ENCODE measurements around the gene BAIAP2.
A peak's percentile ranks its signal among the peaks of the same experiment; 100 is the strongest.

The BAIAP2 gene

GRCh38 chr17:81116704-81117103 is 81.8 kb downstream of the BAIAP2 start:
- no peak overlapping the region for H3K27ac ChIP-seq
- H3K36me3 ChIP-seq, result no peaks in the 10 kb centered on the region
- no peaks in the 10 kb centered on the region for H3K9me3 ChIP-seq
- no peak overlapping the region for H3K4me3 ChIP-seq
- H4K20me1 ChIP-seq, result peaks cover 43% of the 10 kb centered on the region
- peaks cover 65% of the 10 kb centered on the region for H3K27me3 ChIP-seq
- H3K9ac ChIP-seq, result no peak overlapping the region
- no peak for TF ChIP-seq Cebpa-rat (IDR thresholded peaks at IDR 0.05)
- peak overlapping the region; percentile 79 for H3K4me2 ChIP-seq
- peaks cover 57% of the 10 kb centered on the region for H3K4me1 ChIP-seq

- Histone ChIP-seq H3K27ac (no peak overlapping the region), H3K4me2 (peak overlapping the region; percentile 79; the same call in 1 of the 2 replicates), H3K27me3 (peaks cover 56% of the 10 kb centered on the region), H3K4me3 (no peak overlapping the region), H3K9me3 (no peaks in the 10 kb centered on the region), H4K20me1 (peaks cover 34% of the 10 kb centered on the region), H3K9ac (no peak overlapping the region), H3K36me3 (no peaks in the 10 kb centered on the region), H3K4me1 (peaks cover 57% of the 10 kb centered on the region)
- TF ChIP-seq Cebpa-rat (IDR thresholded peaks at IDR 0.05), result no peak
Observed at GRCh38 chr17:81117672-81118198, 82.8 kb downstream of the BAIAP2 start.

GRCh38 chr17:81118308-81119221 is 83.6 kb downstream of the BAIAP2 start:
- peaks cover 57% of the 10 kb centered on the region for H3K4me1 ChIP-seq
- H3K27ac ChIP-seq, result no peak overlapping the region
- TF ChIP-seq Cebpa-rat (IDR thresholded peaks at IDR 0.05), result no peak
- peaks cover 52% of the 10 kb centered on the region for H3K27me3 ChIP-seq
- H3K4me3 ChIP-seq, result no peak overlapping the region
- peak overlapping the region; percentile 79; the same call in 1 of the 2 replicates for H3K4me2 ChIP-seq
- no peaks in the 10 kb centered on the region for H3K36me3 ChIP-seq
- H3K9ac ChIP-seq, result no peak overlapping the region
- H4K20me1 ChIP-seq, result peaks cover 34% of the 10 kb centered on the region
- no peaks in the 10 kb centered on the region for H3K9me3 ChIP-seq

GRCh38 chr17:81119223-81120148 is 84.5 kb downstream of the BAIAP2 start:
- Histone ChIP-seq H3K9me3 (no peaks in the 10 kb centered on the region), H3K4me2 (peak overlapping the region; percentile 79; the same call in 1 of the 2 replicates), H3K36me3 (no peaks in the 10 kb centered on the region), H3K4me3 (no peak overlapping the region), H3K4me1 (peaks cover 50% of the 10 kb centered on the region), H3K27me3 (peaks cover 49% of the 10 kb centered on the region), H3K27ac (no peak overlapping the region), H3K9ac (no peak overlapping the region), H4K20me1 (peaks cover 26% of the 10 kb centered on the region)
- TF ChIP-seq Cebpa-rat (IDR thresholded peaks at IDR 0.05), result no peak

GRCh38 chr17:81120149-81120484 is 85.2 kb downstream of the BAIAP2 start:
- H3K9me3 ChIP-seq, result no peaks in the 10 kb centered on the region
- no peak overlapping the region for H3K27ac ChIP-seq
- H3K9ac ChIP-seq, result no peak overlapping the region
- no peak overlapping the region for H3K4me2 ChIP-seq
- peaks cover 43% of the 10 kb centered on the region for H3K27me3 ChIP-seq
- H4K20me1 ChIP-seq, result peaks cover 19% of the 10 kb centered on the region
- no peaks in the 10 kb centered on the region for H3K36me3 ChIP-seq
- H3K4me1 ChIP-seq, result peaks cover 44% of the 10 kb centered on the region
- no peak overlapping the region for H3K4me3 ChIP-seq
- no peak for TF ChIP-seq Cebpa-rat (IDR thresholded peaks at IDR 0.05)

GRCh38 chr17:81120695-81121621 is 86.0 kb downstream of the BAIAP2 start:
- Histone ChIP-seq H3K36me3 (no peaks in the 10 kb centered on the region), H4K20me1 (peaks cover 11% of the 10 kb centered on the region), H3K27me3 (peaks cover 36% of the 10 kb centered on the region), H3K9ac (no peak overlapping the region), H3K4me3 (no peak overlapping the region), H3K4me1 (peaks cover 36% of the 10 kb centered on the region), H3K27ac (no peak overlapping the region), H3K4me2 (no peak overlapping the region), H3K9me3 (no peaks in the 10 kb centered on the region)
- no peak for TF ChIP-seq Cebpa-rat (IDR thresholded peaks at IDR 0.05)

GRCh38 chr17:81121841-81122733 is 87.1 kb downstream of the BAIAP2 start:
- no peak overlapping the region for H3K4me3 ChIP-seq
- peaks cover 33% of the 10 kb centered on the region for H3K4me1 ChIP-seq
- H3K27me3 ChIP-seq, result peaks cover 25% of the 10 kb centered on the region
- H3K4me2 ChIP-seq, result no peak overlapping the region
- no peaks in the 10 kb centered on the region for H4K20me1 ChIP-seq
- TF ChIP-seq Cebpa-rat (IDR thresholded peaks at IDR 0.05), result no peak
- H3K9ac ChIP-seq, result no peak overlapping the region
- no peak overlapping the region for H3K27ac ChIP-seq
- H3K9me3 ChIP-seq, result no peaks in the 10 kb centered on the region
- no peaks in the 10 kb centered on the region for H3K36me3 ChIP-seq
